SK-N-SH (cell line): ENCODE results near the gene DYNLL1. TPM values are rescaled to one million over a fixed set of nuclear protein-coding genes. Genes with fewer than 3 reads are reported as not detected.

Source experiments
- CTCF ChIA-PET: fragments of 300-600, 350-600 bp; formaldehyde crosslinking; extraction: SDS; loops from one replicate; lab custom pipeline; 2021; lab: Yijun Ruan, JAX
- POLR2A ChIA-PET: fragments of 350-600 bp; sonication (Branson Sonifier 250); formaldehyde crosslinking; extraction: SDS; loops from one replicate; lab custom pipeline; 2020; ENCODE audit warnings: antibody characterized with exemption, inconsistent platforms; lab: Yijun Ruan, JAX
- DNase-seq: peaks from one replicate; pipeline ENCODE4 v3.0.0; 2012
- H2AFZ ChIP-seq: fragments of 200-600 bp; sonication (generic); 2 replicates; pipeline ENCODE4 v1.8.1; 2016; ENCODE audit warnings: antibody characterized with exemption, mild to moderate bottlenecking, low read depth
- H3F3A ChIP-seq: fragments of 200-600 bp; sonication (generic); replicated peaks from 2 replicates; pipeline ENCODE3; 2016; ENCODE audit warnings: antibody characterized with exemption, mild to moderate bottlenecking; ENCODE audit not compliant: insufficient read depth
- H3K27ac ChIP-seq, 2 experiments: fragments of 200-500 bp in 1 of 2; fragments of 200-600 bp in 1 of 2; sonication (Bioruptor generic) in 1 of 2; sonication (generic), shearing (Covaris generic) in 1 of 2; 2 replicates each; pipeline versions ENCODE4 v1.5.1 to v1.6.1; 2014 to 2016; ENCODE audit warnings: low read depth in 2 of 2, inconsistent platforms in 1 of 2, low read length in 1 of 2, mild to moderate bottlenecking in 1 of 2, mixed read lengths in 1 of 2
- H3K27me3 ChIP-seq: fragments of 200-600 bp; sonication (generic), shearing (Covaris generic); 2 replicates; pipeline ENCODE4 v1.6.1; 2016; ENCODE audit warnings: mixed run types; ENCODE audit not compliant: insufficient read depth
- H3K36me3 ChIP-seq, 2 experiments: fragments of 200-500 bp in 1 of 2; fragments of 200-600 bp in 1 of 2; sonication (Bioruptor generic) in 1 of 2; sonication (generic) in 1 of 2; replicated peaks in 1 of 2; 2 replicates each; pipeline versions ENCODE3 to v1.5.1; 2014 to 2016; ENCODE audit warnings: low read length in 1 of 2, mild to moderate bottlenecking in 1 of 2; ENCODE audit not compliant: insufficient read depth in 2 of 2, control insufficient read depth in 1 of 2
- H3K4me1 ChIP-seq, 2 experiments: fragments of 200-500 bp in 1 of 2; fragments of 200-600 bp in 1 of 2; sonication (Bioruptor generic) in 1 of 2; sonication (generic), shearing (Covaris generic) in 1 of 2; 2 replicates each; pipeline versions ENCODE4 v1.5.1 to v1.6.1; 2014 to 2016; ENCODE audit warnings: low read depth in 1 of 2, low read length in 1 of 2, mixed run types in 1 of 2; ENCODE audit not compliant: insufficient read depth in 2 of 2, control insufficient read depth in 1 of 2
- H3K4me2 ChIP-seq: fragments of 200-600 bp; sonication (generic), shearing (Covaris generic); 2 replicates; pipeline ENCODE4 v1.6.1; 2017; ENCODE audit warnings: mixed run types
- H3K4me3 ChIP-seq, 2 experiments: fragments of 200-500 bp in 1 of 2; fragments of 200-600 bp in 1 of 2; sonication (Bioruptor generic) in 1 of 2; sonication (generic), shearing (Covaris generic) in 1 of 2; 2 replicates each; pipeline versions ENCODE4 v1.5.1 to v1.8.1; 2014 to 2016; ENCODE audit warnings: low read depth in 2 of 2, inconsistent platforms in 1 of 2, low read length in 1 of 2, mild to moderate bottlenecking in 1 of 2, mixed read lengths in 1 of 2, moderate library complexity in 1 of 2
- H3K79me2 ChIP-seq: fragments of 200-600 bp; sonication (generic); 2 replicates; pipeline ENCODE4 v1.8.1; 2017; ENCODE audit warnings: mild to moderate bottlenecking; ENCODE audit not compliant: insufficient read depth
- H3K9ac ChIP-seq: fragments of 200-600 bp; sonication (generic); 2 replicates; pipeline ENCODE4 v1.6.1; 2017; ENCODE audit warnings: mixed run types
- H3K9me2 ChIP-seq: fragments of 200-600 bp; sonication (generic); 2 replicates; pipeline ENCODE4 v1.6.1; 2017; ENCODE audit warnings: mixed run types
- H3K9me3 ChIP-seq: fragments of 200-600 bp; sonication (generic); 2 replicates; pipeline ENCODE4 v1.6.1; 2017; ENCODE audit warnings: mixed run types, mild to moderate bottlenecking, moderate library complexity
- H4K20me1 ChIP-seq: fragments of 200-600 bp; sonication (generic); 2 replicates; pipeline ENCODE4 v1.6.1; 2017; ENCODE audit warnings: mild to moderate bottlenecking, mixed run types; ENCODE audit not compliant: insufficient read depth
- CTCF ChIP-seq: fragments of 200-600 bp; sonication (generic); IDR thresholded peaks from 2 replicates; pipeline ENCODE4 v1.6.1; 2017; ENCODE audit warnings: antibody characterized with exemption, mild to moderate bottlenecking, moderate library complexity
- FOXM1 ChIP-seq: IDR thresholded peaks from 2 replicates; pipeline ENCODE4 v1.4.0; 2012; ENCODE audit warnings: low read depth, mild to moderate bottlenecking
- GABPA ChIP-seq: IDR thresholded peaks from 2 replicates; pipeline ENCODE4 v1.4.0; 2012; ENCODE audit warnings: low read depth, mild to moderate bottlenecking
- GATA2 ChIP-seq: sonication (generic); formaldehyde crosslinking; IDR thresholded peaks from 2 replicates; pipeline ENCODE4 v1.5.0; 2020; ENCODE audit warnings: mild to moderate bottlenecking, missing genetic modification reagents
- MEF2A ChIP-seq: IDR thresholded peaks from 2 replicates; pipeline ENCODE4 v1.4.0; 2012; ENCODE audit warnings: low read depth, borderline replicate concordance
- NRF1 ChIP-seq: IDR thresholded peaks from 2 replicates; pipeline ENCODE4 v1.6.1; 2012; ENCODE audit warnings: low read depth, mild to moderate bottlenecking, low read length
- RAD21 ChIP-seq: IDR thresholded peaks from 2 replicates; pipeline ENCODE4 v1.6.1; 2012; ENCODE audit warnings: mild to moderate bottlenecking, low read length
- REST ChIP-seq: IDR thresholded peaks from 2 replicates; pipeline ENCODE4 v1.6.1; 2012; ENCODE audit warnings: mild to moderate bottlenecking, low read depth, low read length, moderate library complexity
- SMC3 ChIP-seq: IDR thresholded peaks from 2 replicates; pipeline ENCODE4 v1.6.1; 2012; ENCODE audit warnings: low read depth, low read length, improper control_type of control experiment
- USF1 ChIP-seq: IDR thresholded peaks from 2 replicates; pipeline ENCODE4 v1.4.0; 2012; ENCODE audit warnings: low read depth, borderline replicate concordance
- YY1 ChIP-seq: IDR thresholded peaks from 2 replicates; pipeline ENCODE4 v1.4.0; 2012; ENCODE audit warnings: low read depth, mild to moderate bottlenecking
- WGBS: methylation state at CpG from one replicate; pipeline ENCODE4 v1.1.6; 2017; ENCODE audit warnings: low lambda C conversion rate; 5-methylcytosine and 5-hydroxymethylcytosine counted together
- polyA plus RNA-seq, 3 experiments: library from polyadenylated mRNA; depleted of rRNA; stranded (reverse); fragments of >200 nt; gene quantifications; 2 replicates each; pipeline ENCODE4 v1.2.3, GENCODE V29; 2012

Gene DYNLL1
- polyA plus RNA-seq, 1 of the 3 experiments (the other 2 are of a cell fraction), result 607 TPM

GRCh38 chr12:120465756-120466155, 30.2 kb upstream of the DYNLL1 start (continued):
- TF ChIP-seq REST, result no peak
- no peak for TF ChIP-seq NRF1
- TF ChIP-seq GABPA, result no peak
- no peak for TF ChIP-seq USF1

- peak; percentile 16 for DNase-seq
- peaks cover 29% of the 10 kb centered on the region for H3F3A ChIP-seq
- H3K4me2 ChIP-seq, result peak overlapping the region; percentile 7; the same call in 1 of the 2 replicates
- H4K20me1 ChIP-seq, result peaks cover 52% of the 10 kb centered on the region
- H3K79me2 ChIP-seq, result peaks cover 87% of the 10 kb centered on the region
- H3K27me3 ChIP-seq, result no peaks in the 10 kb centered on the region
- H3K9me2 ChIP-seq, result no peaks in the 10 kb centered on the region
- 66% methylated on average over 7 of the region's 8 CpGs for WGBS
- ChIA-PET POLR2A (interaction anchor here (1.1 kb wide), 1 partner anchor 29 kb away, joined by 4 read pairs; the partner anchor contains the start of gene DYNLL1), CTCF (interaction anchor here (0.7 to 5.3 kb wide), 12 partner anchors 8 to 113 kb away, joined by 3 to 52 read pairs (median 4); partner anchors contain the start of genes COX6A1 and DYNLL1)
- no peak overlapping the region for H3K4me3 ChIP-seq
- H2AFZ ChIP-seq, result no peak overlapping the region
- no peak overlapping the region for H3K27ac ChIP-seq
- H3K36me3 ChIP-seq, result peaks cover 41 to 45% of the 10 kb centered on the region in 2 experiments
- no peak overlapping the region for H3K9ac ChIP-seq
- no peak for TF ChIP-seq FOXM1
- peak; percentile 39 for TF ChIP-seq SMC3
- peak; percentile 69 for TF ChIP-seq CTCF
- no peak for TF ChIP-seq REST
- TF ChIP-seq GATA2, result no peak
- TF ChIP-seq MEF2A, result no peak
- TF ChIP-seq RAD21, result peak; percentile 51
- TF ChIP-seq YY1, result no peak
- peaks cover 0 to 8% of the 10 kb centered on the region in 2 experiments; a peak in 1 of 4 replicates for H3K4me1 ChIP-seq
- H3K9me3 ChIP-seq, result no peaks in the 10 kb centered on the region
Measured at GRCh38 chr12:120466560-120467315, 29.2 kb upstream of the DYNLL1 start.
